H9 (cell line): ENCODE results near the gene MUSTN1. TPM values are rescaled to one million over a fixed set of nuclear protein-coding genes. Genes with fewer than 3 reads are reported as not detected.

Experiments
- DNase-seq: peaks from one replicate; pipeline ENCODE4 v3.0.0-alpha.2; 2017
- H2AFZ ChIP-seq: one replicate; pipeline ENCODE4 v1.6.1; 2013; ENCODE audit warnings: mild to moderate bottlenecking, low read length, control low read depth, moderate library complexity
- H2AK5ac ChIP-seq: 2 replicates; pipeline ENCODE4 v1.6.1; 2013; ENCODE audit warnings: low read length, control low read depth, mixed read lengths; ENCODE audit not compliant: insufficient read length
- H2BK120ac ChIP-seq: one replicate; pipeline ENCODE4 v1.6.1; 2013; ENCODE audit warnings: low read depth, mild to moderate bottlenecking, low read length, control low read depth, inconsistent platforms; ENCODE audit not compliant: poor library complexity, severe bottlenecking
- H2BK12ac ChIP-seq: 2 replicates; pipeline ENCODE4 v1.6.1; 2013; ENCODE audit warnings: low read length, control low read depth, mixed read lengths, low read depth; ENCODE audit not compliant: insufficient read length
- H2BK15ac ChIP-seq: 2 replicates; pipeline ENCODE4 v1.6.1; 2013; ENCODE audit warnings: low read depth, low read length, control low read depth
- H2BK20ac ChIP-seq: one replicate; pipeline ENCODE4 v1.6.1; 2013; ENCODE audit warnings: low read depth, mild to moderate bottlenecking, low read length, control low read depth, inconsistent platforms; ENCODE audit not compliant: poor library complexity, severe bottlenecking
- H2BK5ac ChIP-seq: 2 replicates; pipeline ENCODE4 v1.6.1; 2013; ENCODE audit warnings: low read length, control low read depth, mixed read lengths; ENCODE audit not compliant: insufficient read length
- H3K14ac ChIP-seq: 2 replicates; pipeline ENCODE4 v1.6.1; 2013; ENCODE audit warnings: low read length, control low read depth; ENCODE audit not compliant: insufficient read depth
- H3K18ac ChIP-seq: 2 replicates; pipeline ENCODE4 v1.6.1; 2013; ENCODE audit warnings: low read depth, mild to moderate bottlenecking, mixed read lengths, low read length, control low read depth; ENCODE audit not compliant: insufficient read length
- H3K23ac ChIP-seq: 2 replicates; pipeline ENCODE4 v1.6.1; 2013; ENCODE audit warnings: low read length, control low read depth, mixed read lengths, low read depth; ENCODE audit not compliant: insufficient read length
- H3K23me2 ChIP-seq: 2 replicates; pipeline ENCODE4 v1.6.1; 2013; ENCODE audit warnings: low read depth, mild to moderate bottlenecking, mixed read lengths, low read length, control low read depth; ENCODE audit not compliant: insufficient read length, poor library complexity, severe bottlenecking
- H3K27ac ChIP-seq: 2 replicates; pipeline ENCODE4 v1.5.1; 2013; ENCODE audit warnings: low read length, control low read depth, mixed read lengths, low read depth; ENCODE audit not compliant: insufficient read length
- H3K27me3 ChIP-seq: 2 replicates; pipeline ENCODE4 v1.6.1; 2013; ENCODE audit warnings: low read length, control low read depth, inconsistent platforms; ENCODE audit not compliant: insufficient read depth
- H3K4ac ChIP-seq: 2 replicates; pipeline ENCODE4 v1.6.1; 2013; ENCODE audit warnings: low read depth, mild to moderate bottlenecking, control low read depth, inconsistent platforms, low read length, moderate library complexity
- H3K4me1 ChIP-seq: 2 replicates; pipeline ENCODE4 v1.6.1; 2013; ENCODE audit warnings: low read length, control low read depth, inconsistent platforms; ENCODE audit not compliant: insufficient read depth
- H3K4me2 ChIP-seq: 2 replicates; pipeline ENCODE4 v1.6.1; 2013; ENCODE audit warnings: low read length, control low read depth, mixed read lengths; ENCODE audit not compliant: insufficient read length, insufficient read depth
- H3K56ac ChIP-seq: 2 replicates; pipeline ENCODE4 v1.6.1; 2013; ENCODE audit warnings: low read depth, mild to moderate bottlenecking, mixed read lengths, low read length, control low read depth; ENCODE audit not compliant: insufficient read length
- H3K79me1 ChIP-seq: 2 replicates; pipeline ENCODE4 v1.6.1; 2013; ENCODE audit warnings: low read depth, mild to moderate bottlenecking, moderate library complexity, low read length, control low read depth, inconsistent platforms; ENCODE audit not compliant: insufficient read depth, poor library complexity, severe bottlenecking
- H3K79me2 ChIP-seq: 2 replicates; pipeline ENCODE4 v1.6.1; 2013; ENCODE audit warnings: low read length, control low read depth, inconsistent platforms; ENCODE audit not compliant: insufficient read depth
- H3K9ac ChIP-seq: 2 replicates; pipeline ENCODE4 v1.6.1; 2013; ENCODE audit warnings: low read length, control low read depth, mixed read lengths; ENCODE audit not compliant: insufficient read length; ENCODE audit errors: extremely low read depth
- H3K9me3 ChIP-seq: one replicate; pipeline ENCODE4 v1.6.1; 2013; ENCODE audit warnings: low read depth, low read length, inconsistent platforms; ENCODE audit not compliant: control insufficient read depth
- H3T11ph ChIP-seq: one replicate; pipeline ENCODE4 v1.6.1; 2013; ENCODE audit warnings: mild to moderate bottlenecking, low read length, control low read depth, inconsistent platforms
- H4K20me1 ChIP-seq: one replicate; pipeline ENCODE4 v1.6.1; 2013; ENCODE audit not compliant: control insufficient read depth, insufficient read length, insufficient read depth
- H4K5ac ChIP-seq: 2 replicates; pipeline ENCODE4 v1.6.1; 2013; ENCODE audit warnings: low read depth, mild to moderate bottlenecking, mixed read lengths, low read length, control low read depth; ENCODE audit not compliant: insufficient read length
- H4K8ac ChIP-seq: replicated peaks from 2 replicates; pipeline ENCODE4 v1.6.1; 2013; ENCODE audit warnings: low read length, control low read depth, mixed read lengths, low read depth; ENCODE audit not compliant: insufficient read length
- H4K91ac ChIP-seq: 2 replicates; pipeline ENCODE4 v1.6.1; 2013; ENCODE audit warnings: low read depth, mild to moderate bottlenecking, moderate library complexity, mixed read lengths, low read length, control low read depth; ENCODE audit not compliant: insufficient read length
- H3K27ac Mint-ChIP-seq, 3 experiments: 2 replicates in 2 of 3; 3 replicates in 1 of 3; pipeline ENCODE4 v1.8.0; 2020 to 2021; ENCODE audit warnings: mixed read lengths in 3 of 3, mild to moderate bottlenecking in 1 of 3, moderate library complexity in 1 of 3
- H3K27me3 Mint-ChIP-seq: 2 replicates; pipeline ENCODE4 v1.8.0; 2021; ENCODE audit warnings: low read depth, mild to moderate bottlenecking, moderate library complexity, mixed read lengths
- H3K36me3 Mint-ChIP-seq, 3 experiments: 2 replicates in 2 of 3; 3 replicates in 1 of 3; pipeline ENCODE4 v1.8.0; 2020 to 2021; ENCODE audit warnings: low read depth in 3 of 3, mixed read lengths in 3 of 3; ENCODE audit not compliant: insufficient read depth in 1 of 3
- H3K4me1 Mint-ChIP-seq, 2 experiments: 2 replicates each; pipeline ENCODE4 v1.8.0; 2020; ENCODE audit warnings: mixed read lengths in 2 of 2
- H3K4me3 Mint-ChIP-seq, 2 experiments: 2 replicates in 1 of 2; 3 replicates in 1 of 2; pipeline ENCODE4 v1.8.0; 2020 to 2021; ENCODE audit warnings: mild to moderate bottlenecking in 2 of 2, mixed read lengths in 2 of 2, moderate library complexity in 1 of 2
- H3K9me3 Mint-ChIP-seq, 2 experiments: 2 replicates in 1 of 2; 3 replicates in 1 of 2; pipeline ENCODE4 v1.8.0; 2020; ENCODE audit warnings: mild to moderate bottlenecking in 2 of 2, mixed read lengths in 2 of 2, moderate library complexity in 1 of 2
- WGBS: extraction: QIAGEN DNeasy Blood & Tissue Kit; methylation state at CpG from one replicate; pipeline ENCODE4 v1.1.7; 2013; ENCODE audit warnings: missing lambda C conversion rate, low lambda C conversion rate, mixed read lengths; ENCODE audit not compliant: insufficient read length; ENCODE audit errors: extremely low coverage; 5-methylcytosine and 5-hydroxymethylcytosine counted together
- total RNA-seq: library from RNA; stranded (reverse); gene quantifications from 2 replicates; pipeline ENCODE4 v1.2.1, GENCODE V29; 2021
- TF ChIP-seq, protein P1 (sequence below): fragments of 200-600 bp; sonication (generic); conservative IDR thresholded peaks from 3 replicates; pipeline ENCODE4 v1.8.0; 2021; ENCODE audit warnings: antibody characterized with exemption, mild to moderate bottlenecking

The MUSTN1 gene
- total RNA-seq, 1 experiment from 2014 or later, result 0.72 TPM

DNA sequence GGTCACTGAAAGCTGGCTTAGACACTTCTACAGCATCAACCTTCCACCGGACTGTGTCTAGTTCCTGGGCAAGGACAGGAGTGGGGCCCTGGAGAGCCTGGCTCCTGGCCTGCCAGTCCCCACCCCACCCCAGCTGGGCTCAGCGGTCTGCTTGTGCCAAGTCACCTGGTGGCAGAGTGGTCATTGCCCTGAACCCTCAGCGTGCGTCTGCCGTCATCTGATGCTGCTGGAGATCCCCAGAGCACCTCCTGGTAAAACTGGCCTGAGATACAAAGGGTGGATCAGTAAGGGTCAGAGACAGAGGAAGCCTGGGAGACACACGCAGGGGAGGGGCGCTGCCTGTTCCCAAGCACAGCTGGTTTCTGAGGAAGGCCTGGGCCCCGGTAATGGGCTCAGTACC lies 21.0 kb downstream of the MUSTN1 start:
- Histone ChIP-seq H4K20me1 (no peaks in the 10 kb centered on the region), H3K9ac (no peak overlapping the region), H3K56ac (no peak overlapping the region), H3K23me2 (no peaks in the 10 kb centered on the region), H4K8ac (no peak overlapping the region), H3T11ph (no peak overlapping the region), H2BK120ac (no peak overlapping the region), H3K4me1 (no peaks in the 10 kb centered on the region), H2AFZ (no peak overlapping the region), H2BK15ac (no peak overlapping the region), H2BK12ac (no peak overlapping the region), H3K27me3 (no peaks in the 10 kb centered on the region), H2BK20ac (no peak overlapping the region), H2BK5ac (no peak overlapping the region), H3K79me2 (no peaks in the 10 kb centered on the region), H4K5ac (no peak overlapping the region), H3K4me2 (no peak overlapping the region), H3K23ac (no peak overlapping the region), H4K91ac (no peak overlapping the region), H3K14ac (no peak overlapping the region), H2AK5ac (no peak overlapping the region), H3K18ac (no peak overlapping the region), H3K9me3 (no peaks in the 10 kb centered on the region), H3K27ac (no peak overlapping the region), H3K79me1 (no peaks in the 10 kb centered on the region), H3K4ac (no peak overlapping the region)
- no peaks in the 10 kb centered on the region for H3K4me1 Mint-ChIP-seq
- no peaks in the 10 kb centered on the region; a peak in 1 of 7 replicates for H3K36me3 Mint-ChIP-seq
- WGBS, result no CpG with 5 or more reads among the region's 8 CpGs
- H3K9me3 Mint-ChIP-seq, result no peaks in the 10 kb centered on the region
- TF ChIP-seq, protein P1, sequence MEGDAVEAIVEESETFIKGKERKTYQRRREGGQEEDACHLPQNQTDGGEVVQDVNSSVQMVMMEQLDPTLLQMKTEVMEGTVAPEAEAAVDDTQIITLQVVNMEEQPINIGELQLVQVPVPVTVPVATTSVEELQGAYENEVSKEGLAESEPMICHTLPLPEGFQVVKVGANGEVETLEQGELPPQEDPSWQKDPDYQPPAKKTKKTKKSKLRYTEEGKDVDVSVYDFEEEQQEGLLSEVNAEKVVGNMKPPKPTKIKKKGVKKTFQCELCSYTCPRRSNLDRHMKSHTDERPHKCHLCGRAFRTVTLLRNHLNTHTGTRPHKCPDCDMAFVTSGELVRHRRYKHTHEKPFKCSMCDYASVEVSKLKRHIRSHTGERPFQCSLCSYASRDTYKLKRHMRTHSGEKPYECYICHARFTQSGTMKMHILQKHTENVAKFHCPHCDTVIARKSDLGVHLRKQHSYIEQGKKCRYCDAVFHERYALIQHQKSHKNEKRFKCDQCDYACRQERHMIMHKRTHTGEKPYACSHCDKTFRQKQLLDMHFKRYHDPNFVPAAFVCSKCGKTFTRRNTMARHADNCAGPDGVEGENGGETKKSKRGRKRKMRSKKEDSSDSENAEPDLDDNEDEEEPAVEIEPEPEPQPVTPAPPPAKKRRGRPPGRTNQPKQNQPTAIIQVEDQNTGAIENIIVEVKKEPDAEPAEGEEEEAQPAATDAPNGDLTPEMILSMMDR, result no peak
- no peak overlapping the region for H3K27ac Mint-ChIP-seq
- peaks cover 10% of the 10 kb centered on the region for H3K27me3 Mint-ChIP-seq
- H3K4me3 Mint-ChIP-seq, result no peak overlapping the region
- DNase-seq, result no peak
